ENCODE data around the gene MRPL46.
"Not testable (repeated sequence)": the region's sequence is repeated elsewhere in the genome, so short reads cannot be mapped to it uniquely, and the experiment has no call there.

MRPL46 gene

GRCh38 chr15:88438181-88438580 lies 29.0 kb downstream of the MRPL46 start:
- DNase-seq: no peak

DNA sequence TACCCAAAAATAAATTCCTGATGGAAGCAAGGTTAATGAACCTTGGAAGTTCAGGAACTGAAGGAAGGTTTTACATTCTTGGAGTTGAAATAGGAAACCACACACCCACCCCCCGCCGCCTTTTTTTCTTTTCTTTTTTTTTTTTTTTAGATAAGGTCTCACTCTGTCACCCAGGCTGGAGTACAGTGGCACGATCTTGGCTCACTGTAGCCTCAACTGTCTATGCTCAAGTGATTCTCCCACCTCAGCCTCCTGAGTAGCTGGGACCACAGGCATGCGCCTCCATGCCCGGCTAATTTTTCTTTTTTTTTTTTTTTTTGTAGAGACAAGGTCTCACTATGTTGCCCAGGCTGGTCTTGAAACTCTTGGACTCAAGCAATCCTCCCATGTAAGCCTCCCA lies 33.1 kb downstream of the MRPL46 start:
- not testable (repeated sequence) for DNase-seq

- DNase-seq: no peak
Measured at GRCh38 chr15:88433046-88433685, 34.0 kb downstream of the MRPL46 start.

DNA sequence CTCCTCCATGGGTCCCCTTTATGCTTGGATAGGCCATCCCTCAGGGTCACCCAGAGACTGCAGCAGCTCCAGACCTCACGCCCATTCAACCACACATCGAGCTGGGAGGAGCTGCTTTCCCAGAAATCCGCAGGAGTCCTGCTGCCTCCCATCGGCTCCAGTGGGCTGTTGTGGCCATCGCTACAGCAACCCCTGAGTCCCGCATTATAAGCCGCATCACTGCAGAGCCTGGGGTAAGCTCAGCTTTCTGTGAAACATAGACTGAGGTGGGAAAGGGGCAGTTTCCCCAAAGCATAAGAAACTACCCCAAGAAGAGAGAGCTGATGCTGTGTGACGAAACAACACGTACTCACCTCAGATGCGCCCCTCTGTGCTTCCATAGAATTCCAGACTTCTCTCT lies 35.7 kb downstream of the MRPL46 start:
- DNase-seq: no peak

GRCh38 chr15:88430051-88430450 lies 37.1 kb downstream of the MRPL46 start:
- DNase-seq: no peak

GRCh38 chr15:88428805-88429605 lies 38.2 kb downstream of the MRPL46 start:
- no peak for DNase-seq

- no peak for DNase-seq
Measured at GRCh38 chr15:88428053-88428452, 39.1 kb downstream of the MRPL46 start.

GRCh38 chr15:88426304-88426703 lies 40.9 kb downstream of the MRPL46 start:
- DNase-seq: no peak

- DNase-seq: no peak
Measured at GRCh38 chr15:88423331-88423730, 43.9 kb downstream of the MRPL46 start.

- DNase-seq: no peak
Measured at GRCh38 chr15:88419830-88420229, 47.4 kb downstream of the MRPL46 start.
